ENCODE measurements around the gene HSD17B4.
"Not testable (repeated sequence)": the region's sequence is repeated elsewhere in the genome, so short reads cannot be mapped to it uniquely, and the experiment has no call there.

HSD17B4 gene

GRCh38 chr5:119452373-119453039, at the start of gene HSD17B4:
Gene HSD17B4, plus strand, starts transcription at chr5:119452497. Its CDS starts 79 bp downstream, at chr5:119452576.
- peak; percentile 97 for DNase-seq

- no peak for DNase-seq
Measured at GRCh38 chr5:119402555-119402954, 49.7 kb upstream of the HSD17B4 start.

- DNase-seq = no peak
Measured at GRCh38 chr5:119404033-119404432, 48.3 kb upstream of the HSD17B4 start.

- DNase-seq = no peak
Measured at GRCh38 chr5:119405419-119405818, 46.9 kb upstream of the HSD17B4 start.

GRCh38 chr5:119406551-119407110, 45.7 kb upstream of the HSD17B4 start:
- DNase-seq = no peak

GRCh38 chr5:119409235-119409815, 43.0 kb upstream of the HSD17B4 start:
- DNase-seq = no peak

GRCh38 chr5:119410448-119411159, 41.7 kb upstream of the HSD17B4 start:
- DNase-seq = peak; percentile 34

GRCh38 chr5:119411361-119412278, 40.7 kb upstream of the HSD17B4 start:
- peak; percentile 89 for DNase-seq

GRCh38 chr5:119412279-119413227, 39.7 kb upstream of the HSD17B4 start:
- no peak for DNase-seq

- DNase-seq = not testable (repeated sequence)
Measured at GRCh38 chr5:119414124-119414734, 38.1 kb upstream of the HSD17B4 start.

GRCh38 chr5:119417891-119418605, 34.2 kb upstream of the HSD17B4 start:
- DNase-seq = peak; percentile 46

- DNase-seq = peak; percentile 24
Measured at GRCh38 chr5:119418606-119419100, 33.6 kb upstream of the HSD17B4 start.

- DNase-seq = no peak
Measured at GRCh38 chr5:119420169-119420568, 32.1 kb upstream of the HSD17B4 start.

GRCh38 chr5:119426057-119426456, 26.2 kb upstream of the HSD17B4 start:
- DNase-seq = no peak

- DNase-seq = no peak
Measured at GRCh38 chr5:119427060-119427459, 25.2 kb upstream of the HSD17B4 start.

- DNase-seq = peak; percentile 10
Measured at GRCh38 chr5:119427596-119427995, 24.7 kb upstream of the HSD17B4 start.

GRCh38 chr5:119428166-119428565, 24.1 kb upstream of the HSD17B4 start:
- not testable (repeated sequence) for DNase-seq

- DNase-seq = not testable (repeated sequence)
Measured at GRCh38 chr5:119428574-119428973, 23.7 kb upstream of the HSD17B4 start.

GRCh38 chr5:119432674-119433237, 19.5 kb upstream of the HSD17B4 start:
- DNase-seq = not testable (repeated sequence)
